K562 (cell line): ENCODE data around the gene NUP35. TPM values are rescaled to one million over a fixed set of nuclear protein-coding genes. Genes with fewer than 3 reads are reported as not detected.

Experiments
- ATAC-seq: fragments of 200-7000 bp; cut with Tn5 transposase; 3 replicates; pipeline ENCODE4 v1.9.1; 2020; ENCODE audit warnings: moderate library complexity
- BruUV-seq: library from RNA; stranded (reverse); fragments of 400-500 nt; replicated peaks from 2 replicates; lab custom pipeline; 2021; lab: Mats Ljungman, UMichigan
- CTCF ChIA-PET: fragments of 300-600 bp; formaldehyde crosslinking; extraction: SDS; loops from one replicate; lab custom pipeline; 2021; ENCODE audit warnings: low intra/inter-chr PET ratio; lab: Yijun Ruan, JAX
- POLR2A ChIA-PET: fragments of 300-600, 350-650 bp; sonication (Branson Sonifier 250); formaldehyde crosslinking; extraction: SDS; loops from one replicate; lab custom pipeline; 2021; ENCODE audit warnings: antibody characterized with exemption, inconsistent platforms; lab: Yijun Ruan, JAX
- DNase-seq, 4 experiments: peaks; one replicate each; pipeline versions ENCODE4 v3.0.0 to v3.0.0-alpha.2; 2011 to 2018; ENCODE audit warnings: low spot score in 3 of 4, mixed read lengths in 3 of 4; ENCODE audit errors: extremely low read depth in 1 of 4
- FAIRE-seq: peaks from 2 replicates; lab custom pipeline; 2011; peaks lifted over from hg19 to GRCh38; lab: Jason Lieb, UNC
- H2AFZ ChIP-seq: 2 replicates; pipeline ENCODE4 v1.6.0; 2011; ENCODE audit warnings: low read depth, low read length, control low read depth, inconsistent platforms
- H3K27ac ChIP-seq: fragments of 200-600 bp; 3 replicates; pipeline ENCODE4 v1.8.0; 2011; ENCODE audit warnings: low read depth, mild to moderate bottlenecking, control low read depth, inconsistent platforms, low read length, moderate library complexity, mixed read lengths; ENCODE audit errors: extremely low read depth
- H3K27me3 ChIP-seq, 2 experiments: fragments of 300-600 bp in 1 of 2; 2 replicates in 1 of 2; 3 replicates in 1 of 2; pipeline versions ENCODE4 v1.6.0 to v1.8.0; 2011; ENCODE audit warnings: inconsistent platforms in 2 of 2, low read length in 2 of 2, mild to moderate bottlenecking in 1 of 2, mixed read lengths in 1 of 2, moderate library complexity in 1 of 2; ENCODE audit not compliant: control insufficient read depth in 2 of 2, insufficient read depth in 2 of 2
- H3K36me3 ChIP-seq: fragments of 300-600 bp; 3 replicates; pipeline ENCODE4 v1.8.0; 2011; ENCODE audit warnings: mild to moderate bottlenecking, low read length, inconsistent platforms; ENCODE audit not compliant: control insufficient read depth, insufficient read depth
- H3K4me1 ChIP-seq, 2 experiments: fragments of 200-600 bp in 1 of 2; replicated peaks in 1 of 2; 2 replicates in 1 of 2; 3 replicates in 1 of 2; pipeline versions ENCODE4 v1.5.1 to v1.8.0; 2011; ENCODE audit warnings: inconsistent platforms in 2 of 2, low read length in 2 of 2, mild to moderate bottlenecking in 1 of 2, mixed read lengths in 1 of 2, moderate library complexity in 1 of 2; ENCODE audit not compliant: control insufficient read depth in 2 of 2, insufficient read depth in 2 of 2
- H3K4me2 ChIP-seq: 2 replicates; pipeline ENCODE4 v1.6.1; 2011; ENCODE audit warnings: low read length, control low read depth, inconsistent platforms, mixed read lengths; ENCODE audit not compliant: insufficient read depth
- H3K4me3 ChIP-seq: fragments of 200-600 bp; sonication (generic), shearing (Covaris generic); 2 replicates; pipeline ENCODE4 v1.5.1; 2016; ENCODE audit warnings: control low read depth, inconsistent platforms
- H3K79me2 ChIP-seq: fragments of 200-600 bp; 3 replicates; pipeline ENCODE4 v1.8.0; 2011; ENCODE audit warnings: low read length, inconsistent platforms; ENCODE audit not compliant: control insufficient read depth, insufficient read depth
- H3K9ac ChIP-seq, 2 experiments: 2 replicates each; pipeline versions ENCODE4 v1.6.0 to v1.6.1; 2011; ENCODE audit warnings: low read depth in 2 of 2, low read length in 2 of 2, control low read depth in 1 of 2, inconsistent platforms in 1 of 2, mild to moderate bottlenecking in 1 of 2, mixed read lengths in 1 of 2; ENCODE audit not compliant: insufficient read depth in 1 of 2
- H3K9me1 ChIP-seq: one replicate; pipeline ENCODE4 v1.6.0; 2011; ENCODE audit warnings: inconsistent platforms, mild to moderate bottlenecking, low read length, moderate library complexity; ENCODE audit not compliant: control insufficient read depth, insufficient read depth
- H3K9me3 ChIP-seq: replicated peaks from 2 replicates; pipeline ENCODE4 v1.5.1; 2011; ENCODE audit warnings: low read depth, low read length, inconsistent platforms; ENCODE audit not compliant: control insufficient read depth, insufficient read depth
- H4K20me1 ChIP-seq: replicated peaks from 2 replicates; pipeline ENCODE4 v1.6.1; 2011; ENCODE audit warnings: low read length, inconsistent platforms, mixed read lengths; ENCODE audit not compliant: control insufficient read depth, insufficient read depth
- C11orf30 ChIP-seq: fragments of 450-650 bp; IDR thresholded peaks from 2 replicates; pipeline ENCODE4 v1.6.1; 2016; ENCODE audit warnings: low read depth, mild to moderate bottlenecking
- HMG20B ChIP-seq: fragments of 250-450 bp; sonication (Bioruptor Pico); IDR thresholded peaks from 2 replicates; pipeline ENCODE4 v1.5.0; 2021; ENCODE audit warnings: mild to moderate bottlenecking
- MAFF ChIP-seq: IDR thresholded peaks from 2 replicates; pipeline ENCODE4 v1.6.1; 2012; ENCODE audit warnings: low read length, improper control_type of control experiment
- ZNF316 ChIP-seq: fragments of 450-650 bp; IDR thresholded peaks from 2 replicates; pipeline ENCODE4 v1.6.1; 2016
- ZNF507 ChIP-seq: conservative IDR thresholded peaks from 2 replicates; pipeline ENCODE4 v1.6.1; 2017; ENCODE audit warnings: missing genetic modification characterization, missing compliant biosample characterization
- WGBS: fragments of 100-300 bp; shearing (Covaris generic); methylation state at CpG from one replicate; pipeline ENCODE4 v1.1.6; 2016; ENCODE audit warnings: low coverage, mixed read lengths; ENCODE audit not compliant: insufficient coverage; ENCODE audit errors: missing lambda C conversion rate; 5-methylcytosine and 5-hydroxymethylcytosine counted together
- in situ Hi-C: fragments of 300-500 bp; cut with MboI; formaldehyde crosslinking; loops from 4 replicates; pipeline ENCODE4 v1.15.0; 2018; ENCODE audit warnings: inconsistent platforms, mixed read lengths
- intact Hi-C: fragments of 100-400 bp; cut with micrococcal nuclease; formaldehyde crosslinking; loops from 2 replicates; pipeline ENCODE4 v1.14.2; 2022
- polyA plus RNA-seq, 8 experiments: library from polyadenylated mRNA; depleted of rRNA in 4 of 8; stranded (reverse) in 5 of 8; unstranded in 3 of 8; fragments of >200 nt; fragmentation: Nextera tagmentation in 2 of 8; fragmentation: Illumina TruSeq in 1 of 8; extraction: Ambion mirVana in 2 of 8; extraction: Trizol in 1 of 8; gene quantifications; 2 replicates each; pipeline versions ENCODE4 v1.2.1 to v1.2.3, GENCODE V29; 2011 to 2014; ENCODE audit warnings: inconsistent platforms in 1 of 8, missing spikeins in 1 of 8
- total RNA-seq, 7 experiments: library from RNA; depleted of rRNA in 6 of 7; stranded (reverse); fragments of >200 nt in 6 of 7; fragmentation: Illumina TruSeq in 2 of 7; extraction: Trizol in 2 of 7; gene quantifications; 2 replicates each; pipeline versions ENCODE4 v1.2.1 to v1.2.3, GENCODE V29; 2011 to 2021; ENCODE audit warnings: low replicate concordance in 1 of 7
- TF ChIP-seq, protein P1 (sequence below): IDR thresholded peaks from 3 replicates; pipeline ENCODE4 v1.6.1; 2011; ENCODE audit warnings: borderline replicate concordance, mild to moderate bottlenecking; ENCODE audit not compliant: insufficient read length, insufficient read depth

The NUP35 gene
- total and polyA plus RNA-seq, 9 of the 15 experiments (the other 6 are each of a cell fraction or from before 2014, with no cell fraction given): 24.5 to 78.2 (median 51.1) TPM

DNA sequence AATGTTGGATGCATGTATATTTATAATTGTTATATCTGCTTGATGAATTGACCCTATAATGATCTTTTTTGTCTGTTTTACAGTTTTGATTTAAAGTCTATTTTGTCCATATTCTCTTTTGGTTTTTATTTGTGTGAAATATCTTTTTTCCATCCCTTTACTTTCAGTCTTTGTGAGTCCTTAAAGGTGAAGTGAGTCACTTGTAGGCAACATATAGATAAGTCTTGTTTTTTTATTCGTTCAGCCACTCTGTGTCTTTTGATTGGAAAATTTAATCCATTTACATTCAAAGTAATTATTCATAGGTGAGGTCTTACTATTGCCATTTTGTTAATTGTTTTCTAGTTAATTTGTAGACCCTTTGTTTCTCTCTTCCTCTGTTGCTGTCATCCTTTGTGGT is 62.5 kb downstream of the NUP35 start:
- TF ChIP-seq ZNF507: 0 out of 2 replicates have a peak, but pooled peaks have one; percentile 23
- TF ChIP-seq, protein P1, sequence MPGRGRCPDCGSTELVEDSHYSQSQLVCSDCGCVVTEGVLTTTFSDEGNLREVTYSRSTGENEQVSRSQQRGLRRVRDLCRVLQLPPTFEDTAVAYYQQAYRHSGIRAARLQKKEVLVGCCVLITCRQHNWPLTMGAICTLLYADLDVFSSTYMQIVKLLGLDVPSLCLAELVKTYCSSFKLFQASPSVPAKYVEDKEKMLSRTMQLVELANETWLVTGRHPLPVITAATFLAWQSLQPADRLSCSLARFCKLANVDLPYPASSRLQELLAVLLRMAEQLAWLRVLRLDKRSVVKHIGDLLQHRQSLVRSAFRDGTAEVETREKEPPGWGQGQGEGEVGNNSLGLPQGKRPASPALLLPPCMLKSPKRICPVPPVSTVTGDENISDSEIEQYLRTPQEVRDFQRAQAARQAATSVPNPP: no peak
- ATAC-seq (no peak), FAIRE-seq (no peak), DNase-seq (no peak)
- ChIA-PET CTCF (no interaction called here), POLR2A (interaction anchor here (1.0 kb wide), 1 partner anchor 31 kb away, joined by 4 read pairs; no protein-coding TSS in a partner anchor)
- H3K9me3 ChIP-seq: peaks cover 5% of the 10 kb centered on the region; the same call in 1 of the 2 replicates
- no peak overlapping the region for H3K4me2 ChIP-seq
- in situ Hi-C loops: no loop called here
- peaks cover 20% of the 10 kb centered on the region for H3K79me2 ChIP-seq
- no peaks in the 10 kb centered on the region for H3K9me1 ChIP-seq
- H3K4me3 ChIP-seq: no peak overlapping the region
- BruUV-seq: no TSS peak
- H3K9ac ChIP-seq: no peak overlapping the region
- no peak overlapping the region for H3K27ac ChIP-seq
- 52% methylated on average over 1 of the region's 1 CpG for WGBS
- H3K27me3 ChIP-seq: no peaks in the 10 kb centered on the region
- H2AFZ ChIP-seq: no peak overlapping the region
- intact Hi-C loops: no loop called here
- H4K20me1 ChIP-seq: no peaks in the 10 kb centered on the region
- peaks cover 74% of the 10 kb centered on the region for H3K36me3 ChIP-seq
- H3K4me1 ChIP-seq: no peaks in the 10 kb centered on the region

DNA sequence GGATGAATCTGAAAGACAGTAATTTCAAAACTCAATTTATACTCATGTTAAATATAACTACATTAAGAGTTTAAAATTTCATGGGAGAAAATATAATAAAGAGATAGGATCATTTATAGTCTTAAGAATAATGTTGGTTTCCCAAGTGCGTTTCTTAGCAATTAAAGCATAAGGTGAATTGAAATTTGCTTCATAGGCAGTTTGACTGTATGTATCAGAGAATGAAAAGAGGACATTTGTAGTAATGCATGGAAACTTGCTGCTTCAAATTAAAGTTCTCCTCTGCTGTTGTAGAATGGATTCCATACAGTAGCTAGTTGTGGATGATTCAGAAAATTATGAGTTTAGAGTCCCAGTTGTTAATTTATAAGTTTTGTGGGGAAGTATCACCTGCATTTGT is 68.1 kb downstream of the NUP35 start:
- in situ Hi-C loops: no loop called here
- Histone ChIP-seq H3K9me3 (no peaks in the 10 kb centered on the region), H2AFZ (no peak overlapping the region), H3K4me1 (peaks cover 0 to 15% of the 10 kb centered on the region in 2 experiments; a peak in 4 of 5 replicates), H3K9ac (no peak overlapping the region), H3K9me1 (no peaks in the 10 kb centered on the region), H3K79me2 (no peaks in the 10 kb centered on the region), H3K27me3 (no peaks in the 10 kb centered on the region), H3K27ac (no peak overlapping the region), H3K4me2 (no peak overlapping the region), H3K36me3 (peaks cover 34% of the 10 kb centered on the region; the same call in 2 of the 3 replicates), H4K20me1 (no peaks in the 10 kb centered on the region), H3K4me3 (no peak overlapping the region)
- intact Hi-C loops: no loop called here
- ChIA-PET POLR2A (no interaction called here), CTCF (no interaction called here)
- WGBS: 86% methylated on average over 1 of the region's 1 CpG
- BruUV-seq: no TSS peak
- ATAC-seq (no peak), FAIRE-seq (no peak), DNase-seq (no peak)
- TF ChIP-seq HMG20B (CRISPR knock-in tag) (no peak), MAFF (peak; percentile 4; the same call in 1 of the 2 replicates), C11orf30 (peak; percentile 15; the same call in 1 of the 2 replicates), ZNF316 (peak; percentile 69)
